Measurements from ENCODE around the gene KCMF1. TPM values are rescaled to one million over a fixed set of nuclear protein-coding genes. Genes with fewer than 3 reads are reported as not detected.

The KCMF1 gene
- total and polyA plus RNA-seq, 10 of the 15 experiments (the other 5 are each of a cell fraction or from before 2014, with no cell fraction given) = 8.4 to 124 (median 43.0) TPM

- TF ChIP-seq, protein P1, sequence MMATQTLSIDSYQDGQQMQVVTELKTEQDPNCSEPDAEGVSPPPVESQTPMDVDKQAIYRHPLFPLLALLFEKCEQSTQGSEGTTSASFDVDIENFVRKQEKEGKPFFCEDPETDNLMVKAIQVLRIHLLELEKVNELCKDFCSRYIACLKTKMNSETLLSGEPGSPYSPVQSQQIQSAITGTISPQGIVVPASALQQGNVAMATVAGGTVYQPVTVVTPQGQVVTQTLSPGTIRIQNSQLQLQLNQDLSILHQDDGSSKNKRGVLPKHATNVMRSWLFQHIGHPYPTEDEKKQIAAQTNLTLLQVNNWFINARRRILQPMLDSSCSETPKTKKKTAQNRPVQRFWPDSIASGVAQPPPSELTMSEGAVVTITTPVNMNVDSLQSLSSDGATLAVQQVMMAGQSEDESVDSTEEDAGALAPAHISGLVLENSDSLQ (IDR thresholded peaks at IDR 0.05) = 0 out of 2 replicates have a peak, but pooled peaks have one; percentile 43
- TF ChIP-seq ZNF207 (IDR thresholded peaks at IDR 0.05; ENCODE audit: borderline replicate concordance) (no peak), BMI1 (IDR thresholded peaks at IDR 0.05; ENCODE audit: borderline replicate concordance) (no peak), IKZF1 (conservative IDR thresholded peaks at IDR 0.05) (peak; percentile 83), MYC (IDR thresholded peaks at IDR 0.05; ENCODE audit: insufficient read depth, insufficient read length, insufficient replicate concordance, low read length, severe bottlenecking) (peak; percentile 65), SKIL (IDR thresholded peaks at IDR 0.05; ENCODE audit: low read depth, poor library complexity, severe bottlenecking) (no peak), SRF (IDR thresholded peaks at IDR 0.05; ENCODE audit: low read depth in 2 of 2, low read length in 2 of 2) (0 out of 4 replicates have a peak, but pooled peaks of 1 of the 2 experiments have one; percentile 2), SMC3 (IDR thresholded peaks at IDR 0.05; ENCODE audit: borderline replicate concordance, low read length) (no peak), SIX5 (IDR thresholded peaks at IDR 0.05; ENCODE audit: low read depth, low read length, severe bottlenecking) (no peak), STAT1 (conservative IDR thresholded peaks at IDR 0.05) (no peak), HDAC2 (IDR thresholded peaks at IDR 0.05) (no peak), MAX (IDR thresholded peaks at IDR 0.05; ENCODE audit: low read depth, low read length) (peak; percentile 85), ZNF217 (IDR thresholded peaks at IDR 0.05) (no peak), RAD51 (IDR thresholded peaks at IDR 0.05) (peak; percentile 93), WRNIP1 (IDR thresholded peaks at IDR 0.05; ENCODE audit: borderline replicate concordance, low read depth, low read length) (0 out of 2 replicates have a peak, but pooled peaks have one; percentile 62), SMAD1 (IDR thresholded peaks at IDR 0.05; ENCODE audit: low read depth, partially characterized antibody) (peak; percentile 79), NR2C1 (IDR thresholded peaks at IDR 0.05) (no peak), STAT3 (IDR thresholded peaks at IDR 0.05; ENCODE audit: low read depth, low read length) (no peak), RBBP5 (conservative IDR thresholded peaks at IDR 0.05) (no peak), CREB1 (IDR thresholded peaks at IDR 0.05; ENCODE audit: low read depth) (peak; percentile 47), SPI1 (IDR thresholded peaks at IDR 0.05; ENCODE audit: borderline replicate concordance, insufficient read depth, low read depth, low read length) (peak; percentile 15; the same call in 1 of the 2 replicates), REST (IDR thresholded peaks at IDR 0.05; ENCODE audit: low read depth, low read length) (no peak), SREBF2 (IDR thresholded peaks at IDR 0.05; ENCODE audit: low read length) (no peak), RFX5 (IDR thresholded peaks at IDR 0.05; ENCODE audit: low read depth, low read length) (no peak), LARP7 (IDR thresholded peaks at IDR 0.05) (no peak), CHD2 (IDR thresholded peaks at IDR 0.05; ENCODE audit: borderline replicate concordance, low read depth, low read length) (peak; percentile 62)
These were observed 31.4 kb upstream of the KCMF1 start (continued) for GRCh38 chr2:84939426-84940087.
